Neural cell (in vitro differentiated cells): ENCODE data around the gene RPLP2. TPM values are rescaled to one million over a fixed set of nuclear protein-coding genes. Genes with fewer than 3 reads are reported as not detected.

ENCODE experiments used
- H2AFZ ChIP-seq: fragments of 200-600, 300-800 bp; sonication (generic), shearing (Covaris generic); 2 replicates; pipeline ENCODE4 v1.6.0; 2014; ENCODE audit warnings: low read depth, mild to moderate bottlenecking, antibody characterized with exemption, low read length, moderate library complexity
- H3F3A ChIP-seq: fragments of 200-600 bp; shearing (Covaris generic); 2 replicates; pipeline ENCODE4 v1.6.1; 2016; ENCODE audit warnings: mild to moderate bottlenecking, moderate library complexity, mixed read lengths, antibody characterized with exemption, low read length; ENCODE audit not compliant: insufficient read depth, poor library complexity, severe bottlenecking
- H3K27ac ChIP-seq: fragments of 200-600, 300-800 bp; sonication (generic), shearing (Covaris generic); 2 replicates; pipeline ENCODE4 v1.5.1; 2014; ENCODE audit warnings: mild to moderate bottlenecking, low read length, moderate library complexity
- H3K27me3 ChIP-seq: fragments of 300-800, 200-600 bp; sonication (generic), shearing (Covaris generic); 2 replicates; pipeline ENCODE4 v1.6.0; 2014; ENCODE audit warnings: mild to moderate bottlenecking, low read depth, low read length, moderate library complexity; ENCODE audit not compliant: insufficient read depth
- H3K36me3 ChIP-seq: fragments of 300-800, 200-600 bp; sonication (generic), shearing (Covaris generic); 2 replicates; pipeline ENCODE4 v1.5.1; 2014; ENCODE audit warnings: mild to moderate bottlenecking, antibody characterized with exemption, low read length, moderate library complexity; ENCODE audit not compliant: insufficient read depth
- H3K4me2 ChIP-seq: fragments of 300-800, 200-600 bp; sonication (generic), shearing (Covaris generic); 2 replicates; pipeline ENCODE4 v1.6.0; 2014; ENCODE audit warnings: mild to moderate bottlenecking, low read length
- H3K4me3 ChIP-seq: fragments of 300-800, 200-600 bp; sonication (generic), shearing (Covaris generic); 2 replicates; pipeline ENCODE4 v1.5.1; 2014; ENCODE audit warnings: mild to moderate bottlenecking, low read length, moderate library complexity
- H3K79me2 ChIP-seq: fragments of 200-600 bp; shearing (Covaris generic); replicated peaks from 2 replicates; pipeline ENCODE4 v1.6.0; 2014; ENCODE audit warnings: mild to moderate bottlenecking, low read length, moderate library complexity; ENCODE audit not compliant: insufficient read depth
- H3K9ac ChIP-seq: fragments of 300-800, 200-600 bp; sonication (generic), shearing (Covaris generic); 2 replicates; pipeline ENCODE4 v1.6.1; 2016; ENCODE audit warnings: mild to moderate bottlenecking, low read length, mixed read lengths
- H3K9me2 ChIP-seq: fragments of 200-600 bp; shearing (Covaris generic); 2 replicates; pipeline ENCODE4 v1.6.1; 2016; ENCODE audit warnings: mild to moderate bottlenecking, low read length, mixed read lengths; ENCODE audit not compliant: insufficient read depth
- H3K9me3 ChIP-seq: fragments of 200-600, 300-800 bp; sonication (generic), shearing (Covaris generic); 2 replicates; pipeline ENCODE4 v1.6.1; 2016; ENCODE audit warnings: mild to moderate bottlenecking, mixed run types, low read length, moderate library complexity, mixed read lengths
- H4K20me1 ChIP-seq: fragments of 200-600 bp; shearing (Covaris generic); 2 replicates; pipeline ENCODE4 v1.6.1; 2016; ENCODE audit warnings: mild to moderate bottlenecking, mixed run types; ENCODE audit not compliant: insufficient read depth
- CTCF ChIP-seq: fragments of 450-650 bp; IDR thresholded peaks from 2 replicates; pipeline ENCODE4 v1.5.1; 2014; ENCODE audit warnings: antibody characterized with exemption, mild to moderate bottlenecking, moderate library complexity; ENCODE audit not compliant: poor library complexity, severe bottlenecking
- EP300 ChIP-seq: fragments of 450-650 bp; conservative IDR thresholded peaks from 2 replicates; pipeline ENCODE4 v1.6.1; 2014; ENCODE audit warnings: antibody characterized with exemption, mild to moderate bottlenecking, moderate library complexity; ENCODE audit not compliant: poor library complexity, severe bottlenecking
- EZH2 ChIP-seq: fragments of 200-600, 300-800 bp; shearing (Covaris generic), sonication (generic); IDR thresholded peaks from 2 replicates; pipeline ENCODE4 v1.6.1; 2014; ENCODE audit warnings: antibody characterized with exemption, low read length, borderline replicate concordance, mild to moderate bottlenecking; ENCODE audit not compliant: insufficient read depth, poor library complexity, severe bottlenecking
- MXI1 ChIP-seq: fragments of 450-650 bp; conservative IDR thresholded peaks from 2 replicates; pipeline ENCODE4 v1.6.1; 2014; ENCODE audit warnings: antibody characterized with exemption, mild to moderate bottlenecking; ENCODE audit not compliant: poor library complexity, severe bottlenecking
- POLR2AphosphoS5 ChIP-seq: IDR thresholded peaks from 2 replicates; pipeline ENCODE4 v1.6.1; 2012
- RAD21 ChIP-seq: fragments of 450-650 bp; conservative IDR thresholded peaks from 2 replicates; pipeline ENCODE4 v1.6.1; 2014; ENCODE audit warnings: antibody characterized with exemption, mild to moderate bottlenecking, moderate library complexity
- SMC3 ChIP-seq: fragments of 450-650 bp; conservative IDR thresholded peaks from 2 replicates; pipeline ENCODE4 v1.6.1; 2014; ENCODE audit warnings: antibody characterized with exemption, mild to moderate bottlenecking, moderate library complexity; ENCODE audit not compliant: poor library complexity
- TAF1 ChIP-seq: IDR thresholded peaks from 2 replicates; pipeline ENCODE4 v1.6.1; 2012; ENCODE audit warnings: low read depth
- polyA plus RNA-seq: library from polyadenylated mRNA; depleted of rRNA; stranded (reverse); fragments of >200 nt; gene quantifications from 2 replicates; pipeline ENCODE4 v1.2.3, GENCODE V29; 2014
- TF ChIP-seq, protein P1 (sequence below): IDR thresholded peaks from 2 replicates; pipeline ENCODE4 v1.6.1; 2012; ENCODE audit warnings: borderline replicate concordance

RPLP2 gene
- polyA plus RNA-seq, 1 donor from 2014 or later = 147 TPM

GRCh38 chr11:772429-773390, 37.1 kb upstream of the RPLP2 start:
- H3K27me3 ChIP-seq = no peaks in the 10 kb centered on the region
- no peak overlapping the region for H3K4me2 ChIP-seq
- H3K9ac ChIP-seq = no peak overlapping the region
- no peaks in the 10 kb centered on the region for H3K9me2 ChIP-seq
- H3K4me3 ChIP-seq = no peak overlapping the region
- H3K27ac ChIP-seq = no peak overlapping the region
- peaks cover 23% of the 10 kb centered on the region for H3K79me2 ChIP-seq
- no peaks in the 10 kb centered on the region for H3K36me3 ChIP-seq
- no peak for TF ChIP-seq TAF1
- TF ChIP-seq EZH2 = no peak
- TF ChIP-seq, protein P1, sequence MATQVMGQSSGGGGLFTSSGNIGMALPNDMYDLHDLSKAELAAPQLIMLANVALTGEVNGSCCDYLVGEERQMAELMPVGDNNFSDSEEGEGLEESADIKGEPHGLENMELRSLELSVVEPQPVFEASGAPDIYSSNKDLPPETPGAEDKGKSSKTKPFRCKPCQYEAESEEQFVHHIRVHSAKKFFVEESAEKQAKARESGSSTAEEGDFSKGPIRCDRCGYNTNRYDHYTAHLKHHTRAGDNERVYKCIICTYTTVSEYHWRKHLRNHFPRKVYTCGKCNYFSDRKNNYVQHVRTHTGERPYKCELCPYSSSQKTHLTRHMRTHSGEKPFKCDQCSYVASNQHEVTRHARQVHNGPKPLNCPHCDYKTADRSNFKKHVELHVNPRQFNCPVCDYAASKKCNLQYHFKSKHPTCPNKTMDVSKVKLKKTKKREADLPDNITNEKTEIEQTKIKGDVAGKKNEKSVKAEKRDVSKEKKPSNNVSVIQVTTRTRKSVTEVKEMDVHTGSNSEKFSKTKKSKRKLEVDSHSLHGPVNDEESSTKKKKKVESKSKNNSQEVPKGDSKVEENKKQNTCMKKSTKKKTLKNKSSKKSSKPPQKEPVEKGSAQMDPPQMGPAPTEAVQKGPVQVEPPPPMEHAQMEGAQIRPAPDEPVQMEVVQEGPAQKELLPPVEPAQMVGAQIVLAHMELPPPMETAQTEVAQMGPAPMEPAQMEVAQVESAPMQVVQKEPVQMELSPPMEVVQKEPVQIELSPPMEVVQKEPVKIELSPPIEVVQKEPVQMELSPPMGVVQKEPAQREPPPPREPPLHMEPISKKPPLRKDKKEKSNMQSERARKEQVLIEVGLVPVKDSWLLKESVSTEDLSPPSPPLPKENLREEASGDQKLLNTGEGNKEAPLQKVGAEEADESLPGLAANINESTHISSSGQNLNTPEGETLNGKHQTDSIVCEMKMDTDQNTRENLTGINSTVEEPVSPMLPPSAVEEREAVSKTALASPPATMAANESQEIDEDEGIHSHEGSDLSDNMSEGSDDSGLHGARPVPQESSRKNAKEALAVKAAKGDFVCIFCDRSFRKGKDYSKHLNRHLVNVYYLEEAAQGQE = no peak
- TF ChIP-seq POLR2AphosphoS5 = no peak
- no peak for TF ChIP-seq SMC3
- TF ChIP-seq CTCF = no peak
- no peak for TF ChIP-seq RAD21
- no peak for TF ChIP-seq MXI1
- no peak for TF ChIP-seq EP300
- no peaks in the 10 kb centered on the region for H3F3A ChIP-seq
- H2AFZ ChIP-seq = no peak overlapping the region
- peaks cover 3% of the 10 kb centered on the region for H4K20me1 ChIP-seq
- no peaks in the 10 kb centered on the region for H3K9me3 ChIP-seq

DNA sequence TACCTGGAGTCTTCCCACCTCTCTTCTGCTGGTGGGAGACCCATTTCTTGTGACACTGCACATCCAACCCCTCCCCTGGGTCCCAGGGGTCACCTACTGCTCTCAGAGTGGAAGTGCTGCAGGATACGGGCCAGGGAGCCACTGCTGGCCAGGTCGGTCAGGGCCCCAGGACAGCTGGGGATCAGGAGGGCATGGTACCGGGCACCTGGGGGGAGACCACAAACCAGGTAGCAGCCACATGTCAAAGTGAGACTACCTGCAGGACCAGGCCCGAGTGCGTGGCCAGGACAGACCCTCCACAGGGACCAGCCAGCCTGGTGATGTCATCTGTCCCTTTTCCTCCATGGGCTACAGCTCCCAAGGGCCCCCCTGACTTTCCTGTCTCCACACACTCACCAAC, 36.3 kb upstream of the RPLP2 start:
- Histone ChIP-seq H3K36me3 (no peaks in the 10 kb centered on the region), H3K27me3 (no peaks in the 10 kb centered on the region), H3K9ac (no peak overlapping the region), H3K79me2 (peaks cover 30% of the 10 kb centered on the region), H3F3A (no peaks in the 10 kb centered on the region), H3K27ac (no peak overlapping the region), H3K4me2 (no peak overlapping the region), H4K20me1 (peaks cover 3% of the 10 kb centered on the region), H2AFZ (no peak overlapping the region), H3K4me3 (no peak overlapping the region), H3K9me3 (no peaks in the 10 kb centered on the region), H3K9me2 (no peaks in the 10 kb centered on the region)
- TF ChIP-seq SMC3 (no peak), POLR2AphosphoS5 (no peak), TAF1 (no peak), RAD21 (no peak), MXI1 (no peak), EP300 (no peak), CTCF (no peak), EZH2 (no peak)
- TF ChIP-seq, protein P1 = no peak
